H1 (cell line): Measurements from ENCODE around the gene SNW1. TPM values are rescaled to one million over a fixed set of nuclear protein-coding genes. Genes with fewer than 3 reads are reported as not detected.

ENCODE experiments used
- CTCF ChIA-PET: fragments of 300-600 bp; sonication (Branson Sonifier 250); formaldehyde crosslinking; loops from one replicate; lab custom pipeline; 2021; ENCODE audit not compliant: partially characterized antibody; lab: Charles Lee
- POLR2A ChIA-PET: fragments of 300-600 bp; sonication (Branson Sonifier 250); formaldehyde crosslinking; loops from one replicate; lab custom pipeline; 2021; ENCODE audit warnings: inconsistent platforms; ENCODE audit not compliant: partially characterized antibody; lab: Charles Lee
- DNase-seq, 2 experiments: peaks; one replicate each; pipeline versions ENCODE4 v3.0.0 to v3.0.0-alpha.2; 2010 to 2022; ENCODE audit warnings: low spot score in 2 of 2, low read depth in 1 of 2, mixed read lengths in 1 of 2
- FAIRE-seq: peaks from 2 replicates; lab custom pipeline; 2011; peaks lifted over from hg19 to GRCh38; lab: Jason Lieb, UNC
- H2AFZ ChIP-seq: 2 replicates; pipeline ENCODE4 v1.8.1; 2012; ENCODE audit warnings: low read length, inconsistent platforms
- H2AK5ac ChIP-seq: 2 replicates; pipeline ENCODE4 v1.6.1; 2013; ENCODE audit warnings: low read depth, low read length
- H2BK120ac ChIP-seq: replicated peaks from 2 replicates; pipeline ENCODE3; 2013; ENCODE audit warnings: low read depth, low read length, inconsistent platforms
- H2BK12ac ChIP-seq: 2 replicates; pipeline ENCODE4 v1.6.1; 2013; ENCODE audit warnings: low read depth, low read length
- H2BK15ac ChIP-seq: 2 replicates; pipeline ENCODE4 v1.6.1; 2013; ENCODE audit warnings: low read length
- H2BK20ac ChIP-seq: 2 replicates; pipeline ENCODE4 v1.6.1; 2013; ENCODE audit warnings: low read length
- H2BK5ac ChIP-seq: 2 replicates; pipeline ENCODE4 v1.6.1; 2013; ENCODE audit warnings: low read depth, low read length
- H3K14ac ChIP-seq: 2 replicates; pipeline ENCODE4 v1.6.1; 2013; ENCODE audit warnings: inconsistent platforms; ENCODE audit not compliant: insufficient read length
- H3K18ac ChIP-seq: 2 replicates; pipeline ENCODE4 v1.6.1; 2013; ENCODE audit warnings: low read length; ENCODE audit errors: extremely low read depth
- H3K23ac ChIP-seq: 2 replicates; pipeline ENCODE4 v1.6.1; 2013; ENCODE audit warnings: inconsistent platforms; ENCODE audit not compliant: insufficient read length
- H3K23me2 ChIP-seq: 2 replicates; pipeline ENCODE4 v1.6.1; 2013; ENCODE audit warnings: low read depth, low read length
- H3K27ac ChIP-seq: 2 replicates; pipeline ENCODE4 v1.6.1; 2011; ENCODE audit warnings: low read depth, low read length, inconsistent platforms
- H3K27me3 ChIP-seq, 4 experiments: replicated peaks in 1 of 4; 1 replicate in 1 of 4; 2 replicates in 3 of 4; pipeline versions ENCODE4 v1.6.1 to v1.8.1; 2011 to 2013; ENCODE audit warnings: low read length in 3 of 4, mild to moderate bottlenecking in 3 of 4, inconsistent platforms in 2 of 4, mixed read lengths in 2 of 4, moderate library complexity in 1 of 4; ENCODE audit not compliant: control insufficient read depth in 3 of 4, insufficient read depth in 3 of 4; ENCODE audit errors: extremely low read depth in 1 of 4
- H3K36me3 ChIP-seq, 4 experiments: 2 replicates each; pipeline versions ENCODE4 v1.6.1 to v1.8.1; 2011 to 2013; ENCODE audit warnings: mild to moderate bottlenecking in 4 of 4, low read length in 3 of 4, moderate library complexity in 2 of 4, control low read depth in 1 of 4, inconsistent platforms in 1 of 4; ENCODE audit not compliant: insufficient read depth in 4 of 4, control insufficient read depth in 2 of 4
- H3K4ac ChIP-seq: replicated peaks from 2 replicates; pipeline ENCODE3; 2013; ENCODE audit warnings: low read length, low read depth, mixed read lengths, inconsistent platforms; ENCODE audit not compliant: insufficient read length
- H3K4me1 ChIP-seq, 4 experiments: replicated peaks in 1 of 4; 1 replicate in 1 of 4; 2 replicates in 3 of 4; pipeline versions ENCODE4 v1.6.1 to v1.8.1; 2011 to 2013; ENCODE audit warnings: low read length in 3 of 4, inconsistent platforms in 2 of 4, mixed read lengths in 1 of 4; ENCODE audit not compliant: insufficient read depth in 4 of 4, control insufficient read depth in 3 of 4
- H3K4me2 ChIP-seq, 2 experiments: 2 replicates each; pipeline versions ENCODE4 v1.6.1 to v1.8.1; 2011 to 2013; ENCODE audit warnings: low read depth in 2 of 2, low read length in 2 of 2, control low read depth in 1 of 2, inconsistent platforms in 1 of 2, mild to moderate bottlenecking in 1 of 2; ENCODE audit not compliant: insufficient read depth in 1 of 2
- H3K4me3 ChIP-seq, 4 experiments: fragments of 200-600, 300-600 bp in 1 of 4; sonication (generic), shearing (Covaris generic), sonication (Bioruptor Twin) in 1 of 4; 2 replicates each; pipeline versions ENCODE4 v1.5.1 to v1.8.1; 2011 to 2016; ENCODE audit warnings: low read length in 4 of 4, low read depth in 3 of 4, control low read depth in 2 of 4, inconsistent platforms in 2 of 4, mild to moderate bottlenecking in 2 of 4, mixed read lengths in 1 of 4, moderate library complexity in 1 of 4; ENCODE audit not compliant: insufficient read depth in 2 of 4; ENCODE audit errors: extremely low read depth in 1 of 4
- H3K56ac ChIP-seq: replicated peaks from 2 replicates; pipeline ENCODE3; 2013; ENCODE audit warnings: low read depth, mild to moderate bottlenecking, mixed read lengths, low read length, inconsistent platforms; ENCODE audit not compliant: insufficient read length
- H3K79me1 ChIP-seq: 2 replicates; pipeline ENCODE4 v1.6.1; 2013; ENCODE audit warnings: low read depth, low read length, control low read depth
- H3K79me2 ChIP-seq, 2 experiments: 2 replicates each; pipeline versions ENCODE4 v1.6.1 to v1.8.1; 2012 to 2013; ENCODE audit warnings: low read length in 2 of 2, mild to moderate bottlenecking in 2 of 2, inconsistent platforms in 1 of 2; ENCODE audit not compliant: insufficient read depth in 2 of 2, control insufficient read depth in 1 of 2
- H3K9ac ChIP-seq, 4 experiments: replicated peaks in 1 of 4; 1 replicate in 1 of 4; 2 replicates in 3 of 4; pipeline versions ENCODE4 v1.6.1 to v1.8.1; 2011 to 2013; ENCODE audit warnings: low read depth in 3 of 4, low read length in 3 of 4, control low read depth in 2 of 4, mild to moderate bottlenecking in 2 of 4, moderate library complexity in 2 of 4, inconsistent platforms in 1 of 4; ENCODE audit errors: extremely low read depth in 1 of 4
- H3K9me3 ChIP-seq, 2 experiments: 2 replicates each; pipeline versions ENCODE4 v1.6.1 to v1.8.1; 2012 to 2013; ENCODE audit warnings: mild to moderate bottlenecking in 2 of 2, moderate library complexity in 2 of 2, control low read depth in 1 of 2, inconsistent platforms in 1 of 2, low read depth in 1 of 2, low read length in 1 of 2, mixed read lengths in 1 of 2; ENCODE audit not compliant: insufficient read depth in 2 of 2
- H4K20me1 ChIP-seq, 2 experiments: replicated peaks in 1 of 2; 2 replicates each; pipeline versions ENCODE3 to v1.8.1; 2011 to 2013; ENCODE audit warnings: inconsistent platforms in 2 of 2, low read length in 2 of 2, mild to moderate bottlenecking in 1 of 2; ENCODE audit not compliant: insufficient read depth in 2 of 2, control insufficient read depth in 1 of 2
- H4K5ac ChIP-seq: 2 replicates; pipeline ENCODE4 v1.6.1; 2013; ENCODE audit warnings: low read length, low read depth, mixed read lengths, inconsistent platforms; ENCODE audit not compliant: insufficient read length
- H4K8ac ChIP-seq: 2 replicates; pipeline ENCODE4 v1.8.0; 2013; ENCODE audit warnings: mild to moderate bottlenecking, moderate library complexity, low read length, inconsistent platforms; ENCODE audit not compliant: insufficient read depth; ENCODE audit errors: extremely low read depth
- H4K91ac ChIP-seq: replicated peaks from 2 replicates; pipeline ENCODE3; 2013; ENCODE audit warnings: low read length, mixed read lengths, inconsistent platforms; ENCODE audit not compliant: insufficient read length
- CBX8 ChIP-seq: fragments of 300-800, 300-1000 bp; sonication (generic); IDR thresholded peaks from 2 replicates; pipeline ENCODE4 v1.7.1; 2016; ENCODE audit warnings: low read depth, low read length, borderline replicate concordance
- FOSL1 ChIP-seq: IDR thresholded peaks from 2 replicates; pipeline ENCODE4 v1.6.1; 2011; ENCODE audit warnings: mild to moderate bottlenecking, low read depth, low read length, moderate library complexity; ENCODE audit not compliant: insufficient read depth
- HDAC6 ChIP-seq: IDR thresholded peaks from one replicate; pipeline ENCODE4 v1.7.1; 2012; ENCODE audit warnings: low read depth, mild to moderate bottlenecking, inconsistent platforms, low read length, moderate library complexity
- MAFK ChIP-seq: IDR thresholded peaks from 2 replicates; pipeline ENCODE4 v1.6.1; 2012; ENCODE audit warnings: low read depth, mild to moderate bottlenecking, improper control_type of control experiment, low read length
- SRF ChIP-seq: IDR thresholded peaks from 2 replicates; pipeline ENCODE4 v1.6.1; 2011; ENCODE audit warnings: mild to moderate bottlenecking, low read depth, low read length, moderate library complexity
- TAF7 ChIP-seq: optimal IDR thresholded peaks from 2 replicates; pipeline ENCODE3; 2011; ENCODE audit warnings: low read depth, mild to moderate bottlenecking, inconsistent platforms, low read length, moderate library complexity, borderline replicate concordance
- WGBS, 2 experiments: shearing (Covaris generic) in 1 of 2; methylation state at CpG; one replicate each; pipeline versions ENCODE4 v1.1.6 to v1.1.7; 2013 to 2015; ENCODE audit warnings: low lambda C conversion rate in 2 of 2, mixed read lengths in 2 of 2, inconsistent platforms in 1 of 2, low coverage in 1 of 2, missing lambda C conversion rate in 1 of 2; ENCODE audit not compliant: insufficient replicate concordance in 2 of 2, insufficient coverage in 1 of 2, insufficient read length in 1 of 2; ENCODE audit errors: extremely low coverage in 1 of 2, missing lambda C conversion rate in 1 of 2; 5-methylcytosine and 5-hydroxymethylcytosine counted together
- polyA plus RNA-seq, 7 experiments: library from polyadenylated mRNA; depleted of rRNA in 3 of 7; stranded (reverse) in 5 of 7; unstranded in 2 of 7; fragments of >200 nt in 5 of 7; fragments of 200-250 nt in 2 of 7; gene quantifications; 1 replicate in 5 of 7; 2 replicates in 1 of 7; 4 replicates in 1 of 7; pipeline versions ENCODE4 v1.2.1 to v1.2.3, GENCODE V29; 2011 to 2013; ENCODE audit warnings: missing spikeins in 2 of 7, mixed read lengths in 2 of 7
- total RNA-seq: library from RNA; stranded (reverse); fragmentation: NEBNext Ultra II Directional; extraction: Animal tissue kit (Norgen Biotek cat#: 25700); gene quantifications from 2 replicates; pipeline ENCODE4 v1.2.1, GENCODE V29; 2021

Gene SNW1
- total and polyA plus RNA-seq, 2 of the 8 experiments (the other 6 are each of a cell fraction or from before 2014, with no cell fraction given) = 13.2 to 79.2 TPM

DNA sequence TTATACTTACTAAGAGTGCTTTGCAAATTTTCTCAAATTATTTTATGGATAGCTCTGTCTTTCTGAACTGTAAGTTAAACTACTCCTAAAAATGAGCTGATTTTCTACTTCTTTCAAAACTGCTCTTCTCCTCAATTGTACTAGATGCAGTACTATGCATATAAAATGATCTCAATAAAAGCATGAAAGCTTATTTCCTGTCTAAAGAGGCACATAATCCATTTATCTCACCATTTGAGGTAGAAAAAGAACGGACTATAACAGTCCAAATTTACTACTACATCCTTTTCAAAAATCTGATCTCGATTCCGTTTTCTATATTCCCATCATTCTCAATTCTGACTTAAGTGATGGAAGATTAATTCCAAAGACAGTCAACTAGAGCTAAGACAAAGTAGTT lies 38.7 kb downstream of the SNW1 start:
- Histone ChIP-seq H2BK20ac (no peak overlapping the region), H3K79me1 (peaks cover 3% of the 10 kb centered on the region; the same call in 1 of the 2 replicates), H2AK5ac (no peak overlapping the region), H3K27ac (no peak overlapping the region), H2BK5ac (no peak overlapping the region), H2BK120ac (no peak overlapping the region), H2BK15ac (no peak overlapping the region), H4K20me1 (peaks cover 0 to 3% of the 10 kb centered on the region in 2 experiments), H3K14ac (no peak overlapping the region), H3K4me1 (no peaks in the 10 kb centered on the region), H3K27me3 (no peaks in the 10 kb centered on the region), H4K5ac (no peak overlapping the region), H3K23me2 (no peaks in the 10 kb centered on the region), H4K91ac (no peak overlapping the region), H3K4me2 (no peak overlapping the region), H3K4ac (no peak overlapping the region), H3K18ac (no peak overlapping the region), H3K4me3 (no peak overlapping the region), H4K8ac (no peak overlapping the region), H2BK12ac (no peak overlapping the region), H3K36me3 (peaks cover 16 to 73% (median 48%) of the 10 kb centered on the region in 4 experiments), H3K9ac (no peak overlapping the region), H3K79me2 (no peaks in the 10 kb centered on the region), H2AFZ (no peak overlapping the region), H3K23ac (no peak overlapping the region), H3K56ac (no peak overlapping the region), H3K9me3 (no peaks in the 10 kb centered on the region)
- no peak for FAIRE-seq
- CTCF ChIA-PET = interaction anchor here (2.0 to 2.8 kb wide), 2 partner anchors 11 to 68 kb away, joined by 5 to 6 read pairs; no protein-coding TSS in a partner anchor
- DNase-seq = no peak
- TF ChIP-seq CBX8 (no peak), HDAC6 (no peak), TAF7 (no peak), MAFK (no peak), FOSL1 (no peak), SRF (no peak)
- POLR2A ChIA-PET = interaction anchor here (0.7 to 1.5 kb wide), 2 partner anchors 10 to 39 kb away, joined by 3 read pairs; no protein-coding TSS in a partner anchor
- WGBS, 2 experiments = 92% methylated on average over 3 of the region's 3 CpGs; no CpG with 5 or more reads in 1 of the 2 experiments
